ENCODE measurements around the gene MAP1LC3B. TPM values are rescaled to one million over a fixed set of nuclear protein-coding genes. Genes with fewer than 3 reads are reported as not detected.
A peak's percentile ranks its signal among the peaks of the same experiment; 100 is the strongest.

MAP1LC3B gene
- total and polyA plus RNA-seq, 2 of the 8 experiments (the other 6 are each of a cell fraction or from before 2014, with no cell fraction given): 29.5 to 48.5 TPM

- Histone ChIP-seq H4K20me1 (replicated peaks in 1 of 2; ENCODE audit: control insufficient read depth in 1 of 2, insufficient read depth in 2 of 2, low read length in 2 of 2) (peaks cover 0 to 2% of the 10 kb centered on the region in 2 experiments), H4K8ac (ENCODE audit: extremely low read depth, insufficient read depth, low read length) (peak overlapping the region; percentile 28), H3K23me2 (ENCODE audit: low read depth, low read length) (no peaks in the 10 kb centered on the region), H3K9me3 (ENCODE audit: insufficient read depth in 2 of 2, low read depth in 1 of 2, low read length in 1 of 2) (no peaks in the 10 kb centered on the region), H2BK12ac (ENCODE audit: low read depth, low read length) (no peak overlapping the region), H3K9ac (replicated peaks in 1 of 4; ENCODE audit: extremely low read depth in 1 of 4, low read depth in 3 of 4, low read length in 3 of 4) (no peak overlapping the region), H2AK5ac (ENCODE audit: low read depth, low read length) (no peak overlapping the region), H2BK15ac (ENCODE audit: low read length) (no peak overlapping the region), H2BK5ac (ENCODE audit: low read depth, low read length) (peak overlapping the region; percentile 72; the same call in 1 of the 2 replicates), H4K91ac (replicated peaks; ENCODE audit: insufficient read length, low read length) (no peak overlapping the region), H2BK20ac (ENCODE audit: low read length) (peak overlapping the region; percentile 55; the same call in 1 of the 2 replicates), H2BK120ac (replicated peaks; ENCODE audit: low read depth, low read length) (no peak overlapping the region), H2AFZ (ENCODE audit: low read length) (no peak overlapping the region), H3K79me1 (ENCODE audit: low read depth, low read length) (peaks cover 6% of the 10 kb centered on the region), H3K4me2 (ENCODE audit: insufficient read depth in 1 of 2, low read depth in 2 of 2, low read length in 2 of 2) (no peak overlapping the region), H3K36me3 (ENCODE audit: control insufficient read depth in 2 of 4, insufficient read depth in 4 of 4, low read length in 3 of 4) (peaks cover 0 to 5% (median 3%) of the 10 kb centered on the region in 4 experiments; a peak in 5 of 8 replicates), H3K56ac (replicated peaks; ENCODE audit: insufficient read length, low read depth, low read length) (no peak overlapping the region), H3K27ac (ENCODE audit: low read depth, low read length) (0 out of 2 replicates have a peak overlapping the region, but pooled peaks have one; percentile 14), H3K4me1 (replicated peaks in 1 of 4; ENCODE audit: control insufficient read depth in 3 of 4, insufficient read depth in 4 of 4, low read length in 3 of 4) (peaks cover 0 to 11% (median 1%) of the 10 kb centered on the region in 4 experiments; a peak in 3 of 7 replicates), H3K27me3 (replicated peaks in 1 of 4; ENCODE audit: control insufficient read depth in 3 of 4, extremely low read depth in 1 of 4, insufficient read depth in 3 of 4, low read length in 3 of 4) (no peaks in the 10 kb centered on the region), H3K4ac (replicated peaks; ENCODE audit: insufficient read length, low read depth, low read length) (no peak overlapping the region), H4K5ac (ENCODE audit: insufficient read length, low read depth, low read length) (peak overlapping the region; percentile 40), H3K4me3 (ENCODE audit: extremely low read depth in 1 of 4, insufficient read depth in 2 of 4, low read depth in 3 of 4, low read length in 4 of 4) (no peak overlapping the region), H3K23ac (ENCODE audit: insufficient read length) (no peak overlapping the region), H3K79me2 (ENCODE audit: control insufficient read depth in 1 of 2, insufficient read depth in 2 of 2, low read length in 2 of 2) (no peaks in the 10 kb centered on the region; a peak in 1 of 4 replicates), H3K18ac (ENCODE audit: extremely low read depth, low read length) (0 out of 2 replicates have a peak overlapping the region, but pooled peaks have one; percentile 28), H3K14ac (ENCODE audit: insufficient read length) (peak overlapping the region; percentile 45)
- ChIA-PET POLR2A (ENCODE audit: partially characterized antibody) (no interaction called here), CTCF (ENCODE audit: partially characterized antibody) (no interaction called here)
- WGBS, 2 experiments (ENCODE audit: extremely low coverage in 1 of 2, insufficient coverage in 1 of 2, insufficient read length in 1 of 2, insufficient replicate concordance in 2 of 2, low coverage in 1 of 2, low lambda C conversion rate in 2 of 2, missing lambda C conversion rate in 1 of 2): 93% methylated on average over 25 of the region's 28 CpGs; no CpG with 5 or more reads in 1 of the 2 experiments
- no peak for TF ChIP-seq EGR1 (IDR thresholded peaks at IDR 0.05; ENCODE audit: borderline replicate concordance, low read depth, low read length)
- no peak for TF ChIP-seq ATF2 (IDR thresholded peaks at IDR 0.05; ENCODE audit: low read length)
- TF ChIP-seq, protein P1, sequence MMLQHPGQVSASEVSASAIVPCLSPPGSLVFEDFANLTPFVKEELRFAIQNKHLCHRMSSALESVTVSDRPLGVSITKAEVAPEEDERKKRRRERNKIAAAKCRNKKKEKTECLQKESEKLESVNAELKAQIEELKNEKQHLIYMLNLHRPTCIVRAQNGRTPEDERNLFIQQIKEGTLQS (IDR thresholded peaks at IDR 0.05; ENCODE audit: insufficient read depth, low read depth, low read length): no peak
- TF ChIP-seq SP2 (IDR thresholded peaks at IDR 0.05; ENCODE audit: low read length): no peak
- TF ChIP-seq SAP30 (IDR thresholded peaks at IDR 0.05; ENCODE audit: insufficient read depth, insufficient replicate concordance, low read length): no peak
- TF ChIP-seq NANOG (IDR thresholded peaks at IDR 0.05; ENCODE audit: insufficient read depth, low read depth, low read length, poor library complexity, severe bottlenecking): no peak
- TF ChIP-seq KDM1A (IDR thresholded peaks at IDR 0.05; ENCODE audit: borderline replicate concordance, low read length): no peak
- no peak for TF ChIP-seq CBX8 (IDR thresholded peaks at IDR 0.05; ENCODE audit: borderline replicate concordance, low read depth, low read length)
- TF ChIP-seq SIRT6 (IDR thresholded peaks at IDR 0.05; ENCODE audit: low read length): no peak
- DNase-seq (ENCODE audit: low read depth in 1 of 2, low spot score in 2 of 2) (no peak), FAIRE-seq (no peak)
Measured at GRCh38 chr16:87345726-87346424, 46.3 kb upstream of the MAP1LC3B start.
